Suppressor macrophage treated with lipopolysaccharide for 4 hours (primary cell): ENCODE measurements around the gene ERCC6L.

Experiments
- DNase-seq: peaks from one replicate; pipeline ENCODE4 v3.0.0-alpha.2; 2020

ERCC6L gene, protein sequence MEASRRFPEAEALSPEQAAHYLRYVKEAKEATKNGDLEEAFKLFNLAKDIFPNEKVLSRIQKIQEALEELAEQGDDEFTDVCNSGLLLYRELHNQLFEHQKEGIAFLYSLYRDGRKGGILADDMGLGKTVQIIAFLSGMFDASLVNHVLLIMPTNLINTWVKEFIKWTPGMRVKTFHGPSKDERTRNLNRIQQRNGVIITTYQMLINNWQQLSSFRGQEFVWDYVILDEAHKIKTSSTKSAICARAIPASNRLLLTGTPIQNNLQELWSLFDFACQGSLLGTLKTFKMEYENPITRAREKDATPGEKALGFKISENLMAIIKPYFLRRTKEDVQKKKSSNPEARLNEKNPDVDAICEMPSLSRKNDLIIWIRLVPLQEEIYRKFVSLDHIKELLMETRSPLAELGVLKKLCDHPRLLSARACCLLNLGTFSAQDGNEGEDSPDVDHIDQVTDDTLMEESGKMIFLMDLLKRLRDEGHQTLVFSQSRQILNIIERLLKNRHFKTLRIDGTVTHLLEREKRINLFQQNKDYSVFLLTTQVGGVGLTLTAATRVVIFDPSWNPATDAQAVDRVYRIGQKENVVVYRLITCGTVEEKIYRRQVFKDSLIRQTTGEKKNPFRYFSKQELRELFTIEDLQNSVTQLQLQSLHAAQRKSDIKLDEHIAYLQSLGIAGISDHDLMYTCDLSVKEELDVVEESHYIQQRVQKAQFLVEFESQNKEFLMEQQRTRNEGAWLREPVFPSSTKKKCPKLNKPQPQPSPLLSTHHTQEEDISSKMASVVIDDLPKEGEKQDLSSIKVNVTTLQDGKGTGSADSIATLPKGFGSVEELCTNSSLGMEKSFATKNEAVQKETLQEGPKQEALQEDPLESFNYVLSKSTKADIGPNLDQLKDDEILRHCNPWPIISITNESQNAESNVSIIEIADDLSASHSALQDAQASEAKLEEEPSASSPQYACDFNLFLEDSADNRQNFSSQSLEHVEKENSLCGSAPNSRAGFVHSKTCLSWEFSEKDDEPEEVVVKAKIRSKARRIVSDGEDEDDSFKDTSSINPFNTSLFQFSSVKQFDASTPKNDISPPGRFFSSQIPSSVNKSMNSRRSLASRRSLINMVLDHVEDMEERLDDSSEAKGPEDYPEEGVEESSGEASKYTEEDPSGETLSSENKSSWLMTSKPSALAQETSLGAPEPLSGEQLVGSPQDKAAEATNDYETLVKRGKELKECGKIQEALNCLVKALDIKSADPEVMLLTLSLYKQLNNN

GRCh38 chrX:72238721-72239475 lies at the start of gene ERCC6L:
TSS of gene ERCC6L (minus strand) at chrX:72239027. CDS start at chrX:72238911, 116 bp downstream.
- DNase-seq, result peak; percentile 83

DNA sequence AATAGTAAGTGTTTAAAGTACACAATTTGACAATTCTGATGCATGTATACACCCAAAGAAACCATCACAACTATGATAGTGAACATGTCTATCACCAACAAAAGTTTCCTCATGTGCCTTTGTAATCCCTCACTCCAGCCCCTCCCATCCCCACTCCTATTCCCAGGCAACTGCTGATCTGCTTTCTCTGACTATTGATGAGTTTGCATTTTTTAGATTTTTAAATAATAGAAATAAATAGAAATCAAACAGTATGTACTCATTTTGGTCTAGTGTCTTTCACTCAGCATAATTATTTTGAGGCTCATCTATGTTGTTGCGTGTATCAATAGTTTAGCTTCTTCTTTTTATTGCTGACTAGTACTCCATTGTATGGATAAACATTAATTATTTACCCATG lies 43.5 kb upstream of the ERCC6L start:
- no peak for DNase-seq

- no peak for DNase-seq
Measured at GRCh38 chrX:72280321-72280845, 41.6 kb upstream of the ERCC6L start.

DNA sequence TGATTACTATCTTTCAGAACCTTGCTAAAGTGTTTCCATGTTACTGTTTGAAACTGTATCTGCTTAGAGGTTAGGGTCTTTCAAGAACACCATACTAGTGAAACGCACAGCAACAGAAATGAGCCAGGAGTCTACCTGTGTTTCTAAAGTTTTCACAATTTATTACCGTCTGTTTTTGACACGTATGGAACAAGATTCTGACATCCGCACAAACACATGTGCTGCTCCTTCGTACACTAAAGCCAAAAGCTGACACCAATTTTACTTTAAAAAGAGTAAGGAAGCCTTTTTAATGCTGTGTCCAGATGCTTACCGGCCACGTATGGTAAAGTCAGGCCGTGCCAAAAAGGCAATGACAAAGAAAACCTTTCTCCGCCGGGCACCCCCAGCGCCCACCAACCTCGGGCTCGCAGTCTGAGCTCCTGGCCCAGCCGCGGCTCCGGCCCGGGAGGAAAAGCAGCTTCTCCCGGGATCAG lies 37.7 kb upstream of the ERCC6L start:
- no peak for DNase-seq

DNA sequence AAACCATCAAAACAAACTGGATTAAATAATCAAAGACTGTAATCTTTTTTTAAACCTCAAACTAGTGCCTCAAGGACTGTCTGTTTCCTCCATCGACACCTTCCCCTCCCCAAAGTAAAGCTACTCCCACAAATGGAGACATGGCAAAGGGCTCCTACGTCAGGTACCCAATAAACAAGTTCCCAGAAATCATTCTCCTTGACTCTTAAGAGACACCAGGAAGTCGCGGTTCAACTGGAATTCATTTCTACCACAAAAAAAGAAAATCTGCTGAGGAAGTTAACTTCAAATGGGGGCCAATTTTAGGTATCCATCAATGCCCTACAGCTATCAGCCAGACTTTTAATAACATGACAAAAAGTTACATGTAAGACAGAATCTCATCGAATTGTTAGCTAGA lies 35.7 kb upstream of the ERCC6L start:
- no peak for DNase-seq

DNA sequence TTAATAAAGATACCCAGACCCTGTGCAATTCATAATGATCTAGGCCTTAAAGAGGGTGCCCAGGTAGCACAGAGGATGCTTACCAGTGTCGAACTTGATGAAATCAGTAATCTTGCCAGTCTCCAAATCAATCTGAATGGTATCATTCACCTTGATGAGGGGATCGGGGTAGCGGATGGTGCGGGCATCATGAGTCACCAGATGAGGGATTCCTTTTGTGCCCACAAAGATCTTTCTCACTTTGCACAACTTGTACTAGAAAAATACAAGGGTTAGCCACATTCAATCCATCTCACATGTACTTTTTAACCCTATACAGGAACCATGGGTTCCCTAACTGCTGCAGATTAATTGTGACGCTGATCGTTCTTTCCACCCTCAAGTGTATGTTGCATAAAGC lies 34.9 kb upstream of the ERCC6L start:
- DNase-seq, result no peak

GRCh38 chrX:72272868-72273267 lies 34.0 kb upstream of the ERCC6L start:
- DNase-seq, result no peak

DNA sequence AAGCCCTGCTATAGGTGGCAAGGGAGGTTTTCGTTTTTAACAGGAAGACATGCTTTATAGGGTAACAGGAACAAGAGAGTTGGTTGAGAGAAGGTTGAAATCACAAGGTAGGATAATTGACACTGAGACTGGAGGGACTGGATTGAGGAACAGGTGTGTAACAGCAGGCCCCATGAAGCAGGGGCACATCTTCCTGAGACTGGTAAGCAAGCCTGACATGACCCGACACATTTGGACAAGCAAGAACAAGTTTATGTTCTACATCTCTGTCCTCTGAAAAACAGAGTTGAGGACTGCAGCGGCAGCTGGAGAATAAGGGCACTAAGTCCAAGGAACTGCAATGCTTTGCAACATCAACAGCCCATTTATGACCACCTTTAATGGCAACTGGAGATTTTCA lies 33.0 kb upstream of the ERCC6L start:
- DNase-seq, result no peak

- no peak for DNase-seq
Measured at GRCh38 chrX:72271091-72271788, 32.4 kb upstream of the ERCC6L start.

DNA sequence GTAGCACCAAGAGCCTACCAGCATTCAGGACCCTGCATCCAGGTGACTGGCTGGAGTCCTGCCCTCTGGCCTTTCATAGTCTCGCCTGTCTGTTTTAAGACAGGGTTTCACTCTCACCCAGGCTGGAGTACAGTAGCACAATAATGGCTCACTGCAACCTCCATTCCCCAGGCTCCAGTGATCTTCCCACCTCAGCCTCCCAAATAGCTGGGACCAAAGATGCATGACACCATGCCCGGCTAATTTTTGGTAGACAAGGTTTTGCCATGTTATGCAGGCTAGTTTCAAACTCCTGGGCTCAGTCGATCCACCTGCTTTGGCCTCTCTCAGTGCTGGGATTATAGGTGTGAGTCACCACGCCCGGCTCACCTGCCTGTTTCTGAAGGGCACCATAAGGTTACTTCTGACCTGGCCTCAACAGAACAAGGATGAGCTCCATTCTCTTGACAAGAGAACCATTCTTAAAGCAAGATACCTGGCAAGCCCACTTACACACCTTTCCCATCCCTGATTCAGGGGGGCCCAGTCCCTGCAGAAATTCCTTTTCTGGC lies 31.6 kb upstream of the ERCC6L start:
- no peak for DNase-seq

GRCh38 chrX:72269671-72270251 lies 30.9 kb upstream of the ERCC6L start:
- peak; percentile 8 for DNase-seq

DNA sequence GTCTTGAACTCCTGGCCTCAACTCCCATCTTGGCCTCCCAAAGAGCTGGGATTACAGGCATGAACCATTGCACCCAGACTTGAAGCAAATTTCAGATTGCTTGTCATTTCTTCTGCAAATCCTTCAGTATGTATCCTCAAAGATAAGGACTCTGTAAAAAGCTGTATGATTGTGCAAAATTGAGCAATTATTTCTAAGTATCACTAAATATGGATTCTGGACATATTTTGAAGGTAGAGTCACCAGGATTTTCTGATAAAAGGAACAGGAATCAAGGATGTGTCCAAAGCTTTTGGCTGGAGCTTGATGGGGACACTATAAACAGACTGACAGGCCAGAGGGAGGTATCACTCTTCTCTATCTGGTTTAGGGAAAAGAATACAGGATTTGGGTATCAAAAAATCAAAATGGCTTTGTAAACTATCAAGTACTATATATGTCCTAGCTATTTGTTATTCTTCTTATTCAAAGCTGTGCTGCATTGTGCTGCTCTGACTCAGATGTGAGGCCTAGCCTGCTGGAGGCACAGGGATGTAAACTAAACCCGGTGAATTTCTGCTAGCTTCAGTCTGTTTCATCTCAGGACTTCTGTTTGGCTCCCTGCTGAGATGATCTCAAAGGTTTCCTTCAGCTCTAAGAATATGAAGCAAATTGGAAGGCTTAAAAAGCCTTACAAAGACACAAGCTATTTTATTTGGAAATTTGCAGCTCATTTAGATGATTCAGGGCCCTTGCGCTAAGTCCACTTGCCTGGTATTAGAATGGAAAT lies 30.0 kb upstream of the ERCC6L start:
- DNase-seq, result no peak

- DNase-seq, result no peak
Measured at GRCh38 chrX:72265263-72265662, 26.4 kb upstream of the ERCC6L start.

DNA sequence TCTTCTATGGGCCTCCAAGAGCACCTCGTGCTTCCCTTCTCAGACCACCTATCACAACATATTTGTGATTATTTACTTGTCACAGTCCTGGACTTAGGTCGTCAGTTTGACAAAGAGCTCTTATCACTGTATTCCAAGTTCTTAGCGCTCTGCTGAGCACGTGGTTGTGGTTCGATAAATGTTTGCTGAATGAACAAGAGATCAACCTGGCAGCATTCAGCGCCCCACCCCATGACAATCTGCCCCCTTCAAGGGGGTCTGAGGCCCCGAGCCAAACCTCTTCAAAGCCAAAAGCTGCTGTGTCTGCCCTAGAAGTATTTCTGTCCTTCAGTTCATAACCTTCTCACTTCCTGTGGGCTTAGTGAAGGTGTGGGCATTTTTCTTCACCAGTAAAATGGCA lies 23.2 kb upstream of the ERCC6L start:
- no peak for DNase-seq

DNA sequence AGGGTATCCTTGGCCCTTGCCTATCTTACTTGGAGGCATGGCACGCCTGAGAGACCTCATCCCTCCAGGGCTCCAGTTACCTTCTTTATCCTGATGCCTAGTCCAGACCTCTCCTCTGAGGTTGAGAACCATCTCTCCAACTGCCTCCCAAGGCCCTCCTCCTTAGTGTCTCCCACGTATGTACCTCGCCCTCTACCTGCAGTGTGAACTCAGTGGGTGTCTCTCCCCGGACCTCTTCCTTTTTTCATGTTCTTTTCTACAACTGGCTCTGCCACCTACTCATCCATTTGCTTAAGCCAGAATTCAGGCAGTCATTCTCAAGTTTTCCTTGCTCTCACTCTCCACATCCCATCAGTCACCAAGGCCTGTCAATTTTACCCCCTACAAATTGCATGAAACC lies 21.6 kb upstream of the ERCC6L start:
- no peak for DNase-seq

GRCh38 chrX:72258174-72258573 lies 19.3 kb upstream of the ERCC6L start:
- DNase-seq, result no peak

DNA sequence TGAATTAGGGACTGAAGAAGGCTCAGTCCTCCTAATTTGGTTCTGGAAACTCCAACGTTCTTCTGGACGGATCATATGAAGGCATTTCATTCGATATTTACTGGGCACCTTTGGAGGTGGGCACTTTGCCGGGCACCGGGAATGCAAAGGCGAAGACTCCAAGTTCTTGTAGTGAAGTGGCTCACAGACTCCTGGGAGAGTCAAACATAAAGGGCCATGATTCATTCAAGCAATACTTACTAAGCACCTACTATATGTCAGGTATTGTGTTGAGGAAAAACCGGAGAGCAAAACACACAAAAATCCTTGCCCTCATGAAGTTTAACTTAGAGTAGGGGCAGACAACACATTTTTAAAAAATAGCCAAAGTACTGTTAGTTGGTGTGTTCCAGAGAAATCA lies 17.0 kb upstream of the ERCC6L start:
- no peak for DNase-seq

- DNase-seq, result no peak
Measured at GRCh38 chrX:72255445-72255844, 16.6 kb upstream of the ERCC6L start.

DNA sequence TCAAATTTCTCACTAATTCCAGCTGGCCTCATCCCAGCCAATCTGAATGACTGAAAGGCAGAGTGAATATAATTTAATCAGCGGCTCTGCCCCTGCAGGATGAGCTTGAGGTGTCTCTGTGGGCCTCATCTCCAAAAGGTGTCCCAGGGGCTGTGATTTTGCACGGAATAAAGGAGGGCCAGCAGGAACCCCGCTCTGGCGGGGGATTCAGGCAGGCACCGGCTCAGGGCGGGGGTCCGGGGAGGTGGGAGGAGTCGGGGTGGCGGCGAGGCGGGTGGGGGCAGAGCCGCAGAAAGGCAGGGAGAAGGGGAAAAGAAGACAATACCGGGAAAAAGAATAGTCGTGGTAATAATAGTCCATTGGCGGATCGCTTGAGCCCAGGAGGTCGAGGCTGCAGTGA lies 16.0 kb upstream of the ERCC6L start:
- no peak for DNase-seq

DNA sequence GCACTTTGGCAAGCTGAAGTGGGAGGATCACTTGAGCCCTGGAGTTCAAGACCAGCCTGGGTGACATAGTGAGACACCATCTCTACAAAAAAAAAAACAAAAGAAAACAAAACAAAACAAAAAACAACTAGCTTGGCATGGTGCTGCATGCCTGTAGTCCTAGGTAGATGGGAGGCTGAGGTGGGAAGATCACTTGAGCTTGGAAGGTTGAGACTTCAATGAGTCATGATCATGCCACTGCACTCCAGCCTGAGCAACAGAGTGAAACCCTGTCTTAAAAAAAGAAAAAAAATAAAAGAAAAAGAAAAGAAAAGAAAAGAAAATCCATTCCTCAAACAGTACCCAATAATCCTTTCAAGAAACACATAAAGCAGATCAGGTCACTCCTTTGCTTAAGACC lies 14.9 kb upstream of the ERCC6L start:
- no peak for DNase-seq
